Upper lobe of left lung (tissue), 6 donors: ENCODE data around the gene C1orf198. TPM values are rescaled to one million over a fixed set of nuclear protein-coding genes. Genes with fewer than 3 reads are reported as not detected.

Source experiments
- ATAC-seq, 2 donors: fragments of 200-7000 bp; cut with Tn5 transposase; one replicate each; pipeline ENCODE4 v1.9.1; 2022; ENCODE audit warnings: mild to moderate bottlenecking in 2 of 2, moderate library complexity in 2 of 2; ENCODE audit not compliant: low FRiP score in 2 of 2
- DNase-seq, 2 donors: peaks; one replicate each; pipeline ENCODE4 v3.0.0-alpha.2; 2019 to 2020
- H3K27ac ChIP-seq, 4 donors: fragments of 200-600 bp; sonication (generic); one replicate each; pipeline ENCODE4 v1.5.1; 2016 to 2019
- H3K27me3 ChIP-seq, 4 donors: fragments of 200-600 bp; sonication (generic); one replicate each; pipeline ENCODE4 v1.5.1; 2017 to 2019
- H3K36me3 ChIP-seq, 4 donors: fragments of 200-600 bp; sonication (generic); one replicate each; pipeline ENCODE4 v1.5.1; 2016 to 2019
- H3K4me1 ChIP-seq, 4 donors: fragments of 200-600 bp; sonication (generic); one replicate each; pipeline ENCODE4 v1.5.1; 2018 to 2019
- H3K4me3 ChIP-seq, 4 donors: fragments of 200-600 bp; sonication (generic); one replicate each; pipeline ENCODE4 v1.5.1; 2017 to 2019; ENCODE audit warnings: mild to moderate bottlenecking in 2 of 4, moderate library complexity in 1 of 4
- H3K9me3 ChIP-seq, 4 donors: fragments of 200-600 bp; sonication (generic); one replicate each; pipeline ENCODE4 v1.5.1; 2018 to 2019
- EP300 ChIP-seq, 4 donors: sonication (generic); formaldehyde crosslinking; IDR thresholded peaks; one replicate each; pipeline ENCODE4 v1.5.1; 2017; ENCODE audit warnings: antibody characterized with exemption in 4 of 4, control low read depth in 2 of 4
- POLR2A ChIP-seq, 4 donors: fragments of 450-650 bp; IDR thresholded peaks; one replicate each; pipeline ENCODE4 v1.5.1; 2016 to 2017; ENCODE audit warnings: antibody characterized with exemption in 4 of 4, mild to moderate bottlenecking in 2 of 4
- POLR2AphosphoS5 ChIP-seq, 2 donors: sonication (generic); formaldehyde crosslinking; IDR thresholded peaks; one replicate each; pipeline ENCODE4 v1.5.1; 2017; ENCODE audit warnings: antibody characterized with exemption in 2 of 2
- WGBS, 2 donors: methylation state at CpG; one replicate each; pipeline ENCODE4 v1.1.5; 2017 to 2018; 5-methylcytosine and 5-hydroxymethylcytosine counted together
- total RNA-seq, 6 donors: library from RNA; depleted of rRNA in 4 of 6; stranded (reverse); fragments of >200 nt in 4 of 6; gene quantifications; one replicate each; pipeline versions ENCODE4 v1.1.0 to v1.2.1, GENCODE V29; 2016 to 2021
- TF ChIP-seq, protein P1 (sequence below), 6 experiments: fragments of 450-650 bp in 4 of 6; fragments of 200-600 bp in 2 of 6; sonication (generic) in 2 of 6; IDR thresholded peaks; one replicate each; pipeline ENCODE4 v1.5.1; 2016 to 2019; ENCODE audit warnings: antibody characterized with exemption in 6 of 6
- donor health status: DM: no; HTN: no; CAD: no; lungs with moderate emphysema.
- donor health status: DM: no; HTN: yes; CAD: no; lungs with severe emphysema.

The C1orf198 gene
- total RNA-seq, 6 donors from 2014 or later: 51.3 to 241 (median 125) TPM

DNA sequence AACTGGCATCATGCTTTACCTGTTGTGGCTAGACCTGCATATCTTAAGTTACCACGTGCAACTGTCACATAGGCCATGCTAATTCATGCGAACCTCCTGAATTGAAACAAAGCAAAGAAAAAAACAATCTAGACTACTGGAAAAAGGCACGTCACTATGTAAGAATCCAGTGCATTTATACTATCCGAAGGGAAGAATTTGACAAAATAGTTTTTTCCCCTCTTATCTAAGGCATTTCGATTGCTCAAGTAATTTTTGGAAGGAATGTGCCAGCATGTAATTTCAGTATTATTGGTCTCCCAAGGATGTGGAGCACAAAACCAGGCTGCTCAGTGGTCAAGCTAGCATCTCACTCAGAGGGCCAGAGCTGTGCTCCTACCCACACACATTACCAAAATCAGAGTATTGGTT lies 31.5 kb upstream of the C1orf198 start:
- no peak overlapping the region for H3K4me3 ChIP-seq
- DNase-seq (no peak), ATAC-seq (peak; percentile 63 to 73)
- peaks cover 4 to 19% (median 10%) of the 10 kb centered on the region in 4 donors for H3K4me1 ChIP-seq
- WGBS, 2 donors: 54 to 61% methylated on average over 5 of the region's 5 CpGs
- peaks cover 0 to 3% (median 0%) of the 10 kb centered on the region in 4 donors for H3K36me3 ChIP-seq
- no peaks in the 10 kb centered on the region for H3K9me3 ChIP-seq
- peak in 1 of 4 donors; percentile 11 for TF ChIP-seq POLR2A (IDR thresholded peaks at IDR 0.05)
- no peak for TF ChIP-seq POLR2AphosphoS5 (IDR thresholded peaks at IDR 0.05)
- peak in 1 of 4 donors; percentile 57 for TF ChIP-seq EP300 (IDR thresholded peaks at IDR 0.05)
- TF ChIP-seq, protein P1, sequence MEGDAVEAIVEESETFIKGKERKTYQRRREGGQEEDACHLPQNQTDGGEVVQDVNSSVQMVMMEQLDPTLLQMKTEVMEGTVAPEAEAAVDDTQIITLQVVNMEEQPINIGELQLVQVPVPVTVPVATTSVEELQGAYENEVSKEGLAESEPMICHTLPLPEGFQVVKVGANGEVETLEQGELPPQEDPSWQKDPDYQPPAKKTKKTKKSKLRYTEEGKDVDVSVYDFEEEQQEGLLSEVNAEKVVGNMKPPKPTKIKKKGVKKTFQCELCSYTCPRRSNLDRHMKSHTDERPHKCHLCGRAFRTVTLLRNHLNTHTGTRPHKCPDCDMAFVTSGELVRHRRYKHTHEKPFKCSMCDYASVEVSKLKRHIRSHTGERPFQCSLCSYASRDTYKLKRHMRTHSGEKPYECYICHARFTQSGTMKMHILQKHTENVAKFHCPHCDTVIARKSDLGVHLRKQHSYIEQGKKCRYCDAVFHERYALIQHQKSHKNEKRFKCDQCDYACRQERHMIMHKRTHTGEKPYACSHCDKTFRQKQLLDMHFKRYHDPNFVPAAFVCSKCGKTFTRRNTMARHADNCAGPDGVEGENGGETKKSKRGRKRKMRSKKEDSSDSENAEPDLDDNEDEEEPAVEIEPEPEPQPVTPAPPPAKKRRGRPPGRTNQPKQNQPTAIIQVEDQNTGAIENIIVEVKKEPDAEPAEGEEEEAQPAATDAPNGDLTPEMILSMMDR (IDR thresholded peaks at IDR 0.05): no peak
- H3K27me3 ChIP-seq: no peaks in the 10 kb centered on the region
- H3K27ac ChIP-seq: no peak overlapping the region

DNA sequence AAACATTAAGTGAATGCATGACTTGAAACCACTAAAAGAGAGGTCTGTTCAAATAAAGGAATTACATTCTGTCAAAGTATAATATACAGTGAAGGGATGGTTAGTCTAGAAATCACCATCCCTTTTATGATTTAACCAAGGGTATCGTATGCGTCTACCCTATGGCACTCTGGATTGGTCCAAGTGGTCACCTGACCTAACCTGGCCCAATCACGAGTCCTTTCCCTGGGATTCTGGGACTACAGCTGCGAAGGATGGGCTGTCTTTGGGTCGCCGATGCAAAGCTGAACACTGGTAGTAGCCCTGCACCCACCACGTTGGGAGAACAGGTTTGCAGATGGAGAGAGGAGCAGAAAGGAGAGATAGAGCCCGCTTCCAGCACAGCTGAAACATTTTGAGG lies 30.4 kb upstream of the C1orf198 start:
- ATAC-seq: no peak
- TF ChIP-seq EP300 (IDR thresholded peaks at IDR 0.05) (no peak), POLR2A (IDR thresholded peaks at IDR 0.05) (no peak), POLR2AphosphoS5 (IDR thresholded peaks at IDR 0.05) (no peak)
- TF ChIP-seq, protein P1 (IDR thresholded peaks at IDR 0.05): no peak
- peaks cover 4 to 19% (median 10%) of the 10 kb centered on the region in 4 donors for H3K4me1 ChIP-seq

DNA sequence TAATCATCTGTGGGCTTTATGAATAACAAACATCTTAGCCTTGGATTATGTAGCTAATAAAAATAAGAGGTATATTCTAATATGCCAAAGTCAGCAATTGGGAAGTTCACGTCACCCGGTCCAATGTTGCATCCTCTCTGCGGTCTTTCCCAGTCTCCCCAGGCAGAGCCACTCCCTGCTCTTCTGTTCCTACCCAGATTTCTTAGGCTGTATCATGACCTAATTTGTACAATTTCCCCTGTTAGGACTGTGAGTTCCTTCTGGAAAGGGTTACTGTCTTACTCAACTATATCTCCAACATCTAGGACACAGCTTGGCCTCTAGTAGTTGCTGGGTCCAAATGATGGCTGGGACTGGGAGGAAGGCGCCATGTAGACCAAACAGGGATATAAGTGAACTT lies 29.8 kb upstream of the C1orf198 start:
- peak overlapping the region in 1 of 4 donors; percentile 59 for H3K27ac ChIP-seq
- DNase-seq: no peak

More for the DNA sequence above, 30.4 kb upstream of the C1orf198 start:
- WGBS, 2 donors: 91 to 97% methylated on average over 8 of the region's 8 CpGs
- no peaks in the 10 kb centered on the region for H3K9me3 ChIP-seq
- DNase-seq: no peak
- no peaks in the 10 kb centered on the region for H3K36me3 ChIP-seq
- H3K4me3 ChIP-seq: no peak overlapping the region
- H3K27me3 ChIP-seq: no peaks in the 10 kb centered on the region
- no peak overlapping the region for H3K27ac ChIP-seq

DNA sequence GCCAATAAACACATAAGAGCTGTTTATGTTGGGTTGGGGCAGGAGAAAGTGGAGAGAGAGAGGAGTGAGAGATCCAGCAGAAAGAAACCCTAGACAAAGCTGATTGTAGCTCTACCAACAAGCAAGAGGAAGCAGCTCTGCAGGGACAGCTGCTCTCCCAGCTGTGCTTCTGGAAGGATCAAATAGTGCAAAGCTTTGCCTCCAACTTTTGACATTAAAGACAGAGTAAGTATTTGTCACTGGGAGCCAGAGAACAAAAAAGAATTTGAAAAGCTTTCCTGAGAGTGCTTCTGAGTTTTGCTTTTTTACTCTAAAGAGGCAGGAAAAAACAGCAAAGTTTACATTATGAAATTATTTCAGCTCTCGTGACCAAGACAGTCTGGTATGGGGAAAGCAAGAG lies 28.5 kb upstream of the C1orf198 start:
- Histone ChIP-seq H3K4me3 (no peak overlapping the region), H3K27me3 (no peaks in the 10 kb centered on the region), H3K4me1 (peaks cover 4 to 19% (median 10%) of the 10 kb centered on the region in 4 donors), H3K27ac (peak overlapping the region; percentile 46 to 60 (median 56)), H3K36me3 (no peaks in the 10 kb centered on the region), H3K9me3 (no peaks in the 10 kb centered on the region)
- TF ChIP-seq EP300 (IDR thresholded peaks at IDR 0.05): no peak
- no peak for ATAC-seq
- WGBS, 2 donors: 25 to 40% methylated on average over 1 of the region's 1 CpG
- no peak for DNase-seq

More for the DNA sequence above, 29.8 kb upstream of the C1orf198 start:
- TF ChIP-seq, protein P1 (IDR thresholded peaks at IDR 0.05): no peak
- TF ChIP-seq POLR2A (IDR thresholded peaks at IDR 0.05): no peak
- H3K27me3 ChIP-seq: no peaks in the 10 kb centered on the region
- H3K4me1 ChIP-seq: peaks cover 4 to 19% (median 10%) of the 10 kb centered on the region in 4 donors
- ATAC-seq: peak in 1 of 2 donors; percentile 43
- no peak overlapping the region for H3K4me3 ChIP-seq
- no peaks in the 10 kb centered on the region for H3K36me3 ChIP-seq
- no peaks in the 10 kb centered on the region for H3K9me3 ChIP-seq
- WGBS, 2 donors: 90 to 94% methylated on average over 4 of the region's 4 CpGs

DNA sequence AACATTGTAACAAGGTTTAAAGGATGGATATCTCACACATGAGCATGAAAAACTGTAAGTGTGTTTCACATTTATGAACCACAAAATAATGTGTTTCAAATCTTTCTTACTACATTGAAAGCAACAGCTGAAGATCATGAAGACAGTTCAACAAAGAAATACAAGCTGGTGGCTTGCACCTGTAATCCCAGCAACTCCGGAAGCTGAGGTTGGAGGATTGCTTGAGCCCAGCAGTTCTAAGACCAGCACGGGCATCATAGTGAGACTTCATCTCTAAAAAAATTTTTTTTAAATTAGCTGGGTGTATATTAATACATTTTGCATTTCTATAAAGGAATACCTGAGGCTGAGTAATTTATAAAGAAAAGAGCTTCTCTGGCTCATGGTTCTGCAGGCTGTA lies 27.1 kb upstream of the C1orf198 start:
- H3K36me3 ChIP-seq: no peaks in the 10 kb centered on the region
- TF ChIP-seq, protein P1 (IDR thresholded peaks at IDR 0.05): no peak
- TF ChIP-seq POLR2AphosphoS5 (IDR thresholded peaks at IDR 0.05) (no peak), POLR2A (IDR thresholded peaks at IDR 0.05) (no peak), EP300 (IDR thresholded peaks at IDR 0.05) (no peak)
- H3K27ac ChIP-seq: no peak overlapping the region
- DNase-seq (no peak), ATAC-seq (no peak)
- WGBS, 2 donors: 88 to 94% methylated on average over 2 of the region's 2 CpGs
- H3K27me3 ChIP-seq: no peaks in the 10 kb centered on the region
- no peaks in the 10 kb centered on the region for H3K9me3 ChIP-seq
- H3K4me3 ChIP-seq: no peak overlapping the region
- peaks cover under 1 to 10% (median 6%) of the 10 kb centered on the region in 4 donors for H3K4me1 ChIP-seq
